GM12878 (cell line): Measurements from ENCODE around the gene STEAP2. TPM values are rescaled to one million over a fixed set of nuclear protein-coding genes. Genes with fewer than 3 reads are reported as not detected.

Source experiments
- BCL11A ChIP-seq: IDR thresholded peaks from 2 replicates; pipeline ENCODE4 v1.6.1; 2011; ENCODE audit warnings: low read depth, low read length
- E2F8 ChIP-seq: fragments of 450-650 bp; IDR thresholded peaks from 2 replicates; pipeline ENCODE4 v1.6.1; 2018; ENCODE audit warnings: mild to moderate bottlenecking, low read depth, moderate library complexity; ENCODE audit not compliant: partially characterized antibody
- FOXK2 ChIP-seq: fragments of 450-650 bp; IDR thresholded peaks from 2 replicates; pipeline ENCODE4 v1.6.1; 2017; ENCODE audit warnings: mild to moderate bottlenecking, moderate library complexity
- KDM1A ChIP-seq: fragments of 200-600 bp; sonication (generic); IDR thresholded peaks from 2 replicates; pipeline ENCODE4 v1.6.1; 2016; ENCODE audit warnings: borderline replicate concordance
- MLLT1 ChIP-seq: fragments of 450-650 bp; IDR thresholded peaks from 2 replicates; pipeline ENCODE4 v1.6.1; 2016; ENCODE audit warnings: mild to moderate bottlenecking
- PAX8 ChIP-seq: fragments of 450-650 bp; IDR thresholded peaks from 2 replicates; pipeline ENCODE4 v1.6.1; 2017; ENCODE audit warnings: mild to moderate bottlenecking, moderate library complexity
- PKNOX1 ChIP-seq: fragments of 450-650 bp; IDR thresholded peaks from 2 replicates; pipeline ENCODE4 v1.6.1; 2016; ENCODE audit warnings: mild to moderate bottlenecking
- PML ChIP-seq: IDR thresholded peaks from 2 replicates; pipeline ENCODE4 v1.6.1; 2012; ENCODE audit warnings: low read length, inconsistent platforms
- RAD51 ChIP-seq: fragments of 450-650 bp; IDR thresholded peaks from 2 replicates; pipeline ENCODE4 v1.6.1; 2016; ENCODE audit warnings: moderate library complexity, mild to moderate bottlenecking, inconsistent platforms
- RUNX3 ChIP-seq: IDR thresholded peaks from 2 replicates; pipeline ENCODE4 v1.6.1; 2012; ENCODE audit warnings: low read length, inconsistent platforms
- TCF12 ChIP-seq: IDR thresholded peaks from 2 replicates; pipeline ENCODE4 v1.6.1; 2011; ENCODE audit warnings: low read depth, mild to moderate bottlenecking, low read length
- polyA plus RNA-seq, 11 experiments: library from polyadenylated mRNA; depleted of rRNA in 4 of 11; unstranded in 6 of 11; stranded (reverse) in 5 of 11; fragments of >200 nt; fragmentation: Nextera tagmentation in 4 of 11; fragmentation: Illumina TruSeq in 1 of 11; extraction: Ambion mirVana in 4 of 11; extraction: Trizol in 1 of 11; gene quantifications; 1 replicate in 1 of 11; 2 replicates in 10 of 11; pipeline versions ENCODE4 v1.2.1 to v1.2.3, GENCODE V29; 2011 to 2016; ENCODE audit warnings: inconsistent platforms in 2 of 11, missing spikeins in 2 of 11, low read depth in 1 of 11
- total RNA-seq, 4 experiments: library from RNA; depleted of rRNA in 3 of 4; stranded (reverse); fragments of >200 nt in 3 of 4; fragmentation: Illumina TruSeq in 1 of 4; extraction: Trizol in 1 of 4; gene quantifications; 2 replicates each; pipeline versions ENCODE4 v1.2.1 to v1.2.3, GENCODE V29; 2013 to 2021
- TF ChIP-seq, protein P1 (sequence below): fragments of 450-650 bp; IDR thresholded peaks from 2 replicates; pipeline ENCODE4 v1.6.1; 2017; ENCODE audit warnings: mild to moderate bottlenecking, moderate library complexity
- TF ChIP-seq, protein P2 (sequence below): IDR thresholded peaks from 2 replicates; pipeline ENCODE4 v1.6.1; 2012; ENCODE audit warnings: low read depth, low read length, improper control_type of control experiment
- TF ChIP-seq, protein P3 (sequence below): fragments of 450-650 bp; formaldehyde crosslinking; IDR thresholded peaks from 2 replicates; pipeline ENCODE4 v1.4.0; 2020; ENCODE audit warnings: mild to moderate bottlenecking, moderate library complexity

The STEAP2 gene
- total and polyA plus RNA-seq, 10 of the 15 experiments (the other 5 are each of a cell fraction or from before 2014, with no cell fraction given), result 0.64 to 17.6 (median 1.8) TPM

- TF ChIP-seq E2F8 (no peak), RAD51 (no peak), PAX8 (no peak), PML (no peak), PKNOX1 (no peak), MLLT1 (peak; percentile 87), RUNX3 (peak; percentile 88), FOXK2 (no peak), BCL11A (no peak), KDM1A (no peak), TCF12 (no peak)
- TF ChIP-seq, protein P1, sequence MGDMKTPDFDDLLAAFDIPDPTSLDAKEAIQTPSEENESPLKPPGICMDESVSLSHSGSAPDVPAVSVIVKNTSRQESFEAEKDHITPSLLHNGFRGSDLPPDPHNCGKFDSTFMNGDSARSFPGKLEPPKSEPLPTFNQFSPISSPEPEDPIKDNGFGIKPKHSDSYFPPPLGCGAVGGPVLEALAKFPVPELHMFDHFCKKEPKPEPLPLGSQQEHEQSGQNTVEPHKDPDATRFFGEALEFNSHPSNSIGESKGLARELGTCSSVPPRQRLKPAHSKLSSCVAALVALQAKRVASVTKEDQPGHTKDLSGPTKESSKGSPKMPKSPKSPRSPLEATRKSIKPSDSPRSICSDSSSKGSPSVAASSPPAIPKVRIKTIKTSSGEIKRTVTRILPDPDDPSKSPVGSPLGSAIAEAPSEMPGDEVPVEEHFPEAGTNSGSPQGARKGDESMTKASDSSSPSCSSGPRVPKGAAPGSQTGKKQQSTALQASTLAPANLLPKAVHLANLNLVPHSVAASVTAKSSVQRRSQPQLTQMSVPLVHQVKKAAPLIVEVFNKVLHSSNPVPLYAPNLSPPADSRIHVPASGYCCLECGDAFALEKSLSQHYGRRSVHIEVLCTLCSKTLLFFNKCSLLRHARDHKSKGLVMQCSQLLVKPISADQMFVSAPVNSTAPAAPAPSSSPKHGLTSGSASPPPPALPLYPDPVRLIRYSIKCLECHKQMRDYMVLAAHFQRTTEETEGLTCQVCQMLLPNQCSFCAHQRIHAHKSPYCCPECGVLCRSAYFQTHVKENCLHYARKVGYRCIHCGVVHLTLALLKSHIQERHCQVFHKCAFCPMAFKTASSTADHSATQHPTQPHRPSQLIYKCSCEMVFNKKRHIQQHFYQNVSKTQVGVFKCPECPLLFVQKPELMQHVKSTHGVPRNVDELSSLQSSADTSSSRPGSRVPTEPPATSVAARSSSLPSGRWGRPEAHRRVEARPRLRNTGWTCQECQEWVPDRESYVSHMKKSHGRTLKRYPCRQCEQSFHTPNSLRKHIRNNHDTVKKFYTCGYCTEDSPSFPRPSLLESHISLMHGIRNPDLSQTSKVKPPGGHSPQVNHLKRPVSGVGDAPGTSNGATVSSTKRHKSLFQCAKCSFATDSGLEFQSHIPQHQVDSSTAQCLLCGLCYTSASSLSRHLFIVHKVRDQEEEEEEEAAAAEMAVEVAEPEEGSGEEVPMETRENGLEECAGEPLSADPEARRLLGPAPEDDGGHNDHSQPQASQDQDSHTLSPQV, result no peak
- TF ChIP-seq, protein P2, sequence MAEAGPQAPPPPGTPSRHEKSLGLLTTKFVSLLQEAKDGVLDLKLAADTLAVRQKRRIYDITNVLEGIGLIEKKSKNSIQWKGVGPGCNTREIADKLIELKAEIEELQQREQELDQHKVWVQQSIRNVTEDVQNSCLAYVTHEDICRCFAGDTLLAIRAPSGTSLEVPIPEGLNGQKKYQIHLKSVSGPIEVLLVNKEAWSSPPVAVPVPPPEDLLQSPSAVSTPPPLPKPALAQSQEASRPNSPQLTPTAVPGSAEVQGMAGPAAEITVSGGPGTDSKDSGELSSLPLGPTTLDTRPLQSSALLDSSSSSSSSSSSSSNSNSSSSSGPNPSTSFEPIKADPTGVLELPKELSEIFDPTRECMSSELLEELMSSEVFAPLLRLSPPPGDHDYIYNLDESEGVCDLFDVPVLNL, result no peak
- TF ChIP-seq, protein P3, sequence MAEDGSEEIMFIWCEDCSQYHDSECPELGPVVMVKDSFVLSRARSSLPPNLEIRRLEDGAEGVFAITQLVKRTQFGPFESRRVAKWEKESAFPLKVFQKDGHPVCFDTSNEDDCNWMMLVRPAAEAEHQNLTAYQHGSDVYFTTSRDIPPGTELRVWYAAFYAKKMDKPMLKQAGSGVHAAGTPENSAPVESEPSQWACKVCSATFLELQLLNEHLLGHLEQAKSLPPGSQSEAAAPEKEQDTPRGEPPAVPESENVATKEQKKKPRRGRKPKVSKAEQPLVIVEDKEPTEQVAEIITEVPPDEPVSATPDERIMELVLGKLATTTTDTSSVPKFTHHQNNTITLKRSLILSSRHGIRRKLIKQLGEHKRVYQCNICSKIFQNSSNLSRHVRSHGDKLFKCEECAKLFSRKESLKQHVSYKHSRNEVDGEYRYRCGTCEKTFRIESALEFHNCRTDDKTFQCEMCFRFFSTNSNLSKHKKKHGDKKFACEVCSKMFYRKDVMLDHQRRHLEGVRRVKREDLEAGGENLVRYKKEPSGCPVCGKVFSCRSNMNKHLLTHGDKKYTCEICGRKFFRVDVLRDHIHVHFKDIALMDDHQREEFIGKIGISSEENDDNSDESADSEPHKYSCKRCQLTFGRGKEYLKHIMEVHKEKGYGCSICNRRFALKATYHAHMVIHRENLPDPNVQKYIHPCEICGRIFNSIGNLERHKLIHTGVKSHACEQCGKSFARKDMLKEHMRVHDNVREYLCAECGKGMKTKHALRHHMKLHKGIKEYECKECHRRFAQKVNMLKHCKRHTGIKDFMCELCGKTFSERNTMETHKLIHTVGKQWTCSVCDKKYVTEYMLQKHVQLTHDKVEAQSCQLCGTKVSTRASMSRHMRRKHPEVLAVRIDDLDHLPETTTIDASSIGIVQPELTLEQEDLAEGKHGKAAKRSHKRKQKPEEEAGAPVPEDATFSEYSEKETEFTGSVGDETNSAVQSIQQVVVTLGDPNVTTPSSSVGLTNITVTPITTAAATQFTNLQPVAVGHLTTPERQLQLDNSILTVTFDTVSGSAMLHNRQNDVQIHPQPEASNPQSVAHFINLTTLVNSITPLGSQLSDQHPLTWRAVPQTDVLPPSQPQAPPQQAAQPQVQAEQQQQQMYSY (CRISPR knock-in tag), result no peak
These were observed 33.6 kb downstream of the STEAP2 start, which contains the start of gene CFAP69 (continued) for GRCh38 chr7:90244909-90245851.
